GM23338 (cell line): Measurements from ENCODE around the gene INPP5A. TPM values are rescaled to one million over a fixed set of nuclear protein-coding genes. Genes with fewer than 3 reads are reported as not detected.

ENCODE experiments used
- ATAC-seq: fragments of 200-7000 bp; cut with Tn5 transposase; 3 replicates; pipeline ENCODE4 v1.9.1; 2020
- DNase-seq: peaks from one replicate; pipeline ENCODE4 v3.0.0-alpha.2; 2015; ENCODE audit warnings: low spot score
- H2AFZ ChIP-seq: fragments of 200-600 bp; sonication (generic); 2 replicates; pipeline ENCODE4 v1.8.0; 2016; ENCODE audit warnings: antibody characterized with exemption, mild to moderate bottlenecking, moderate library complexity
- H3F3A ChIP-seq: fragments of 200-600 bp; sonication (generic); replicated peaks from 2 replicates; pipeline ENCODE4 v1.8.0; 2017; ENCODE audit warnings: antibody characterized with exemption, mixed run types, low read depth
- H3K27ac ChIP-seq: fragments of 200-600 bp; sonication (generic); 2 replicates; pipeline ENCODE4 v1.6.1; 2016; ENCODE audit warnings: low read depth
- H3K27me3 ChIP-seq: fragments of 200-600 bp; sonication (generic); 2 replicates; pipeline ENCODE4 v1.8.0; 2016; ENCODE audit warnings: mild to moderate bottlenecking, mixed run types, moderate library complexity; ENCODE audit not compliant: insufficient read depth
- H3K36me3 ChIP-seq: fragments of 200-600 bp; sonication (generic); 2 replicates; pipeline ENCODE4 v1.8.0; 2016; ENCODE audit warnings: mild to moderate bottlenecking; ENCODE audit not compliant: insufficient read depth
- H3K4me1 ChIP-seq: fragments of 200-600 bp; sonication (generic); 2 replicates; pipeline ENCODE4 v1.8.0; 2016; ENCODE audit warnings: mild to moderate bottlenecking, moderate library complexity; ENCODE audit not compliant: insufficient read depth
- H3K4me2 ChIP-seq: fragments of 200-600 bp; sonication (generic); 2 replicates; pipeline ENCODE4 v1.7.1; 2017; ENCODE audit warnings: mixed run types
- H3K4me3 ChIP-seq: fragments of 200-600 bp; sonication (generic); 2 replicates; pipeline ENCODE4 v1.6.1; 2016; ENCODE audit warnings: mixed run types
- H3K79me2 ChIP-seq: fragments of 200-600 bp; sonication (generic); replicated peaks from 2 replicates; pipeline ENCODE4 v1.8.0; 2017; ENCODE audit warnings: mild to moderate bottlenecking; ENCODE audit not compliant: insufficient read depth
- H3K9me2 ChIP-seq: fragments of 200-600 bp; sonication (generic); 2 replicates; pipeline ENCODE4 v1.8.0; 2017; ENCODE audit not compliant: insufficient read depth
- H4K20me1 ChIP-seq: fragments of 200-600 bp; sonication (generic); replicated peaks from 2 replicates; pipeline ENCODE4 v1.8.0; 2017; ENCODE audit warnings: mild to moderate bottlenecking; ENCODE audit not compliant: insufficient read depth
- H3K27ac Mint-ChIP-seq: 2 replicates; pipeline ENCODE4 v1.8.0; 2020; ENCODE audit warnings: inconsistent platforms, mild to moderate bottlenecking, moderate library complexity, mixed read lengths
- H3K27me3 Mint-ChIP-seq: 3 replicates; pipeline ENCODE4 v1.8.0; 2022; ENCODE audit warnings: low read depth, mild to moderate bottlenecking, moderate library complexity, mixed read lengths, inconsistent platforms; ENCODE audit not compliant: insufficient read depth, poor library complexity
- H3K36me3 Mint-ChIP-seq: 3 replicates; pipeline ENCODE4 v1.8.0; 2021; ENCODE audit warnings: low read depth, mild to moderate bottlenecking, inconsistent platforms, moderate library complexity, mixed read lengths
- H3K4me1 Mint-ChIP-seq: 3 replicates; pipeline ENCODE4 v1.8.0; 2020; ENCODE audit warnings: mild to moderate bottlenecking, inconsistent platforms, mixed read lengths
- H3K4me3 Mint-ChIP-seq: 3 replicates; pipeline ENCODE4 v1.8.0; 2021; ENCODE audit warnings: moderate library complexity, mild to moderate bottlenecking, inconsistent platforms, mixed read lengths
- H3K9me3 Mint-ChIP-seq: 3 replicates; pipeline ENCODE4 v1.8.0; 2020; ENCODE audit warnings: moderate library complexity, mild to moderate bottlenecking, inconsistent platforms, mixed read lengths
- CREB1 ChIP-seq: fragments of 250-450 bp; sonication (Bioruptor Pico); IDR thresholded peaks from 2 replicates; pipeline ENCODE4 v1.5.0; 2020; ENCODE audit warnings: low read depth, mild to moderate bottlenecking, moderate library complexity
- EZH2 ChIP-seq: fragments of 200-600 bp; sonication (generic); IDR thresholded peaks from one replicate; pipeline ENCODE4 v1.8.0; 2017; ENCODE audit warnings: antibody characterized with exemption, mild to moderate bottlenecking, low read depth; ENCODE audit not compliant: unreplicated experiment
- EZH2phosphoT487 ChIP-seq: fragments of 200-600 bp; sonication (generic); IDR thresholded peaks from one replicate; pipeline ENCODE4 v1.8.1; 2018; ENCODE audit warnings: antibody characterized with exemption; ENCODE audit not compliant: unreplicated experiment
- JUNB ChIP-seq: IDR thresholded peaks from one replicate; pipeline ENCODE4 v1.6.1; 2016; ENCODE audit warnings: antibody characterized with exemption; ENCODE audit not compliant: unreplicated experiment
- NANOG ChIP-seq: IDR thresholded peaks from 2 replicates; pipeline ENCODE4 v1.6.1; 2016; ENCODE audit warnings: antibody characterized with exemption, borderline replicate concordance
- POLR2AphosphoS5 ChIP-seq: IDR thresholded peaks from 2 replicates; pipeline ENCODE4 v1.6.1; 2016; ENCODE audit warnings: antibody characterized with exemption, low read depth
- STAT1 ChIP-seq: IDR thresholded peaks from one replicate; pipeline ENCODE4 v1.6.1; 2016; ENCODE audit warnings: antibody characterized with exemption; ENCODE audit not compliant: unreplicated experiment
- ZNF114 ChIP-seq: fragments of 250-450 bp; sonication (Bioruptor Pico); IDR thresholded peaks from 2 replicates; pipeline ENCODE4 v1.5.0; 2020; ENCODE audit warnings: mild to moderate bottlenecking, moderate library complexity
- ZNF331 ChIP-seq: fragments of 250-450 bp; sonication (Bioruptor Pico); IDR thresholded peaks from 2 replicates; pipeline ENCODE4 v1.5.0; 2020; ENCODE audit warnings: low read depth, mild to moderate bottlenecking, moderate library complexity
- polyA plus RNA-seq: library from polyadenylated mRNA; unstranded; fragments of >200 nt; fragmentation: Nextera tagmentation; extraction: Ambion mirVana; gene quantifications from 2 replicates; pipeline ENCODE4 v1.2.1, GENCODE V29; 2016
- total RNA-seq: library from RNA; depleted of rRNA; stranded (reverse); fragments of >200 nt; shearing (Covaris generic); gene quantifications from 2 replicates; pipeline ENCODE4 v1.2.3, GENCODE V29; 2014
- TF ChIP-seq, protein P1 (sequence below): IDR thresholded peaks from 2 replicates; pipeline ENCODE4 v1.6.1; 2016; ENCODE audit warnings: antibody characterized with exemption
- TF ChIP-seq, protein P2 (sequence below): IDR thresholded peaks from one replicate; pipeline ENCODE4 v1.6.1; 2018; ENCODE audit warnings: antibody characterized with exemption; ENCODE audit not compliant: unreplicated experiment
- TF ChIP-seq, protein P3 (sequence below), 2 experiments: fragments of 200-600 bp in 1 of 2; sonication (generic) in 1 of 2; conservative IDR thresholded peaks; 2 replicates each; pipeline versions ENCODE4 v1.5.1 to v1.6.1; 2016 to 2017; ENCODE audit warnings: antibody characterized with exemption in 2 of 2, low read depth in 2 of 2, mild to moderate bottlenecking in 2 of 2, moderate library complexity in 1 of 2
- TF ChIP-seq, protein P4 (sequence below): fragments of 250-450 bp; sonication (Bioruptor Pico); IDR thresholded peaks from 2 replicates; pipeline ENCODE4 v1.5.0; 2020; ENCODE audit warnings: mild to moderate bottlenecking, moderate library complexity

INPP5A gene
- total and polyA plus RNA-seq, 2 experiments from 2014 or later: 5.9 to 40.6 TPM

DNA sequence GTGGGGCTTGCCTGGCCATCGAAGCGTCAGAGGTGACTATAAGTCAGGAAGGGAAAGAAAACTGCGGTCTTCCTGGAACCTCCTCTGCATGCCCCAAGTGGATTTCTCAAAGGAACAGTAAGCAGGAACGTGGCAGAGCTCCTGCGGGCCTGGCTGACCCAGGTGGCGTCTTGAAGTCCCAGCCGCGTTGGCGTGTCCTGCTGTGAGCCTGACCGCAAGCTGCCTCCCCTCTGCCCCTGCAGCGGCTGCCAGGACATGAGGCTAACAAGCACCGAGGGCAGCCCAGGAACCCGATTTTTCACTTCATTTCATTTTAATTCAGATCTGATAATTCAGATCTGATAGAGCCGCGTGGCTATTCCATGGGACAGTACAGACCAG is 193.0 kb downstream of the INPP5A start:
- Mint-ChIP-seq H3K36me3 (no peaks in the 10 kb centered on the region; the same call in 2 of the 3 replicates), H3K27me3 (peaks cover 4% of the 10 kb centered on the region), H3K4me1 (peaks cover 3% of the 10 kb centered on the region; the same call in 1 of the 3 replicates), H3K27ac (no peak overlapping the region; the same call in 1 of the 2 replicates), H3K9me3 (no peaks in the 10 kb centered on the region), H3K4me3 (no peak overlapping the region)
- no peaks in the 10 kb centered on the region for H3K9me2 ChIP-seq
- H4K20me1 ChIP-seq: no peaks in the 10 kb centered on the region
- no peaks in the 10 kb centered on the region for H3K4me1 ChIP-seq
- no peak overlapping the region for H2AFZ ChIP-seq
- H3K27me3 ChIP-seq: no peaks in the 10 kb centered on the region
- no peak overlapping the region for H3K27ac ChIP-seq
- H3K36me3 ChIP-seq: no peaks in the 10 kb centered on the region
- no peak for ATAC-seq
- DNase-seq: no peak
- H3F3A ChIP-seq: no peaks in the 10 kb centered on the region
- TF ChIP-seq, protein P1, sequence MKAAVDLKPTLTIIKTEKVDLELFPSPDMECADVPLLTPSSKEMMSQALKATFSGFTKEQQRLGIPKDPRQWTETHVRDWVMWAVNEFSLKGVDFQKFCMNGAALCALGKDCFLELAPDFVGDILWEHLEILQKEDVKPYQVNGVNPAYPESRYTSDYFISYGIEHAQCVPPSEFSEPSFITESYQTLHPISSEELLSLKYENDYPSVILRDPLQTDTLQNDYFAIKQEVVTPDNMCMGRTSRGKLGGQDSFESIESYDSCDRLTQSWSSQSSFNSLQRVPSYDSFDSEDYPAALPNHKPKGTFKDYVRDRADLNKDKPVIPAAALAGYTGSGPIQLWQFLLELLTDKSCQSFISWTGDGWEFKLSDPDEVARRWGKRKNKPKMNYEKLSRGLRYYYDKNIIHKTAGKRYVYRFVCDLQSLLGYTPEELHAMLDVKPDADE: no peak
- TF ChIP-seq ZNF331 (CRISPR knock-in tag) (no peak), NANOG (no peak), CREB1 (CRISPR knock-in tag) (no peak), ZNF114 (CRISPR knock-in tag) (no peak), POLR2AphosphoS5 (no peak), STAT1 (no peak), JUNB (no peak), EZH2phosphoT487 (no peak), EZH2 (no peak)
- TF ChIP-seq, protein P2, sequence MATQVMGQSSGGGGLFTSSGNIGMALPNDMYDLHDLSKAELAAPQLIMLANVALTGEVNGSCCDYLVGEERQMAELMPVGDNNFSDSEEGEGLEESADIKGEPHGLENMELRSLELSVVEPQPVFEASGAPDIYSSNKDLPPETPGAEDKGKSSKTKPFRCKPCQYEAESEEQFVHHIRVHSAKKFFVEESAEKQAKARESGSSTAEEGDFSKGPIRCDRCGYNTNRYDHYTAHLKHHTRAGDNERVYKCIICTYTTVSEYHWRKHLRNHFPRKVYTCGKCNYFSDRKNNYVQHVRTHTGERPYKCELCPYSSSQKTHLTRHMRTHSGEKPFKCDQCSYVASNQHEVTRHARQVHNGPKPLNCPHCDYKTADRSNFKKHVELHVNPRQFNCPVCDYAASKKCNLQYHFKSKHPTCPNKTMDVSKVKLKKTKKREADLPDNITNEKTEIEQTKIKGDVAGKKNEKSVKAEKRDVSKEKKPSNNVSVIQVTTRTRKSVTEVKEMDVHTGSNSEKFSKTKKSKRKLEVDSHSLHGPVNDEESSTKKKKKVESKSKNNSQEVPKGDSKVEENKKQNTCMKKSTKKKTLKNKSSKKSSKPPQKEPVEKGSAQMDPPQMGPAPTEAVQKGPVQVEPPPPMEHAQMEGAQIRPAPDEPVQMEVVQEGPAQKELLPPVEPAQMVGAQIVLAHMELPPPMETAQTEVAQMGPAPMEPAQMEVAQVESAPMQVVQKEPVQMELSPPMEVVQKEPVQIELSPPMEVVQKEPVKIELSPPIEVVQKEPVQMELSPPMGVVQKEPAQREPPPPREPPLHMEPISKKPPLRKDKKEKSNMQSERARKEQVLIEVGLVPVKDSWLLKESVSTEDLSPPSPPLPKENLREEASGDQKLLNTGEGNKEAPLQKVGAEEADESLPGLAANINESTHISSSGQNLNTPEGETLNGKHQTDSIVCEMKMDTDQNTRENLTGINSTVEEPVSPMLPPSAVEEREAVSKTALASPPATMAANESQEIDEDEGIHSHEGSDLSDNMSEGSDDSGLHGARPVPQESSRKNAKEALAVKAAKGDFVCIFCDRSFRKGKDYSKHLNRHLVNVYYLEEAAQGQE: no peak
- TF ChIP-seq, protein P3, sequence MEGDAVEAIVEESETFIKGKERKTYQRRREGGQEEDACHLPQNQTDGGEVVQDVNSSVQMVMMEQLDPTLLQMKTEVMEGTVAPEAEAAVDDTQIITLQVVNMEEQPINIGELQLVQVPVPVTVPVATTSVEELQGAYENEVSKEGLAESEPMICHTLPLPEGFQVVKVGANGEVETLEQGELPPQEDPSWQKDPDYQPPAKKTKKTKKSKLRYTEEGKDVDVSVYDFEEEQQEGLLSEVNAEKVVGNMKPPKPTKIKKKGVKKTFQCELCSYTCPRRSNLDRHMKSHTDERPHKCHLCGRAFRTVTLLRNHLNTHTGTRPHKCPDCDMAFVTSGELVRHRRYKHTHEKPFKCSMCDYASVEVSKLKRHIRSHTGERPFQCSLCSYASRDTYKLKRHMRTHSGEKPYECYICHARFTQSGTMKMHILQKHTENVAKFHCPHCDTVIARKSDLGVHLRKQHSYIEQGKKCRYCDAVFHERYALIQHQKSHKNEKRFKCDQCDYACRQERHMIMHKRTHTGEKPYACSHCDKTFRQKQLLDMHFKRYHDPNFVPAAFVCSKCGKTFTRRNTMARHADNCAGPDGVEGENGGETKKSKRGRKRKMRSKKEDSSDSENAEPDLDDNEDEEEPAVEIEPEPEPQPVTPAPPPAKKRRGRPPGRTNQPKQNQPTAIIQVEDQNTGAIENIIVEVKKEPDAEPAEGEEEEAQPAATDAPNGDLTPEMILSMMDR (conservative IDR thresholded peaks at IDR 0.05; ENCODE audit: low read depth in 2 of 2): no peak
- TF ChIP-seq, protein P4, sequence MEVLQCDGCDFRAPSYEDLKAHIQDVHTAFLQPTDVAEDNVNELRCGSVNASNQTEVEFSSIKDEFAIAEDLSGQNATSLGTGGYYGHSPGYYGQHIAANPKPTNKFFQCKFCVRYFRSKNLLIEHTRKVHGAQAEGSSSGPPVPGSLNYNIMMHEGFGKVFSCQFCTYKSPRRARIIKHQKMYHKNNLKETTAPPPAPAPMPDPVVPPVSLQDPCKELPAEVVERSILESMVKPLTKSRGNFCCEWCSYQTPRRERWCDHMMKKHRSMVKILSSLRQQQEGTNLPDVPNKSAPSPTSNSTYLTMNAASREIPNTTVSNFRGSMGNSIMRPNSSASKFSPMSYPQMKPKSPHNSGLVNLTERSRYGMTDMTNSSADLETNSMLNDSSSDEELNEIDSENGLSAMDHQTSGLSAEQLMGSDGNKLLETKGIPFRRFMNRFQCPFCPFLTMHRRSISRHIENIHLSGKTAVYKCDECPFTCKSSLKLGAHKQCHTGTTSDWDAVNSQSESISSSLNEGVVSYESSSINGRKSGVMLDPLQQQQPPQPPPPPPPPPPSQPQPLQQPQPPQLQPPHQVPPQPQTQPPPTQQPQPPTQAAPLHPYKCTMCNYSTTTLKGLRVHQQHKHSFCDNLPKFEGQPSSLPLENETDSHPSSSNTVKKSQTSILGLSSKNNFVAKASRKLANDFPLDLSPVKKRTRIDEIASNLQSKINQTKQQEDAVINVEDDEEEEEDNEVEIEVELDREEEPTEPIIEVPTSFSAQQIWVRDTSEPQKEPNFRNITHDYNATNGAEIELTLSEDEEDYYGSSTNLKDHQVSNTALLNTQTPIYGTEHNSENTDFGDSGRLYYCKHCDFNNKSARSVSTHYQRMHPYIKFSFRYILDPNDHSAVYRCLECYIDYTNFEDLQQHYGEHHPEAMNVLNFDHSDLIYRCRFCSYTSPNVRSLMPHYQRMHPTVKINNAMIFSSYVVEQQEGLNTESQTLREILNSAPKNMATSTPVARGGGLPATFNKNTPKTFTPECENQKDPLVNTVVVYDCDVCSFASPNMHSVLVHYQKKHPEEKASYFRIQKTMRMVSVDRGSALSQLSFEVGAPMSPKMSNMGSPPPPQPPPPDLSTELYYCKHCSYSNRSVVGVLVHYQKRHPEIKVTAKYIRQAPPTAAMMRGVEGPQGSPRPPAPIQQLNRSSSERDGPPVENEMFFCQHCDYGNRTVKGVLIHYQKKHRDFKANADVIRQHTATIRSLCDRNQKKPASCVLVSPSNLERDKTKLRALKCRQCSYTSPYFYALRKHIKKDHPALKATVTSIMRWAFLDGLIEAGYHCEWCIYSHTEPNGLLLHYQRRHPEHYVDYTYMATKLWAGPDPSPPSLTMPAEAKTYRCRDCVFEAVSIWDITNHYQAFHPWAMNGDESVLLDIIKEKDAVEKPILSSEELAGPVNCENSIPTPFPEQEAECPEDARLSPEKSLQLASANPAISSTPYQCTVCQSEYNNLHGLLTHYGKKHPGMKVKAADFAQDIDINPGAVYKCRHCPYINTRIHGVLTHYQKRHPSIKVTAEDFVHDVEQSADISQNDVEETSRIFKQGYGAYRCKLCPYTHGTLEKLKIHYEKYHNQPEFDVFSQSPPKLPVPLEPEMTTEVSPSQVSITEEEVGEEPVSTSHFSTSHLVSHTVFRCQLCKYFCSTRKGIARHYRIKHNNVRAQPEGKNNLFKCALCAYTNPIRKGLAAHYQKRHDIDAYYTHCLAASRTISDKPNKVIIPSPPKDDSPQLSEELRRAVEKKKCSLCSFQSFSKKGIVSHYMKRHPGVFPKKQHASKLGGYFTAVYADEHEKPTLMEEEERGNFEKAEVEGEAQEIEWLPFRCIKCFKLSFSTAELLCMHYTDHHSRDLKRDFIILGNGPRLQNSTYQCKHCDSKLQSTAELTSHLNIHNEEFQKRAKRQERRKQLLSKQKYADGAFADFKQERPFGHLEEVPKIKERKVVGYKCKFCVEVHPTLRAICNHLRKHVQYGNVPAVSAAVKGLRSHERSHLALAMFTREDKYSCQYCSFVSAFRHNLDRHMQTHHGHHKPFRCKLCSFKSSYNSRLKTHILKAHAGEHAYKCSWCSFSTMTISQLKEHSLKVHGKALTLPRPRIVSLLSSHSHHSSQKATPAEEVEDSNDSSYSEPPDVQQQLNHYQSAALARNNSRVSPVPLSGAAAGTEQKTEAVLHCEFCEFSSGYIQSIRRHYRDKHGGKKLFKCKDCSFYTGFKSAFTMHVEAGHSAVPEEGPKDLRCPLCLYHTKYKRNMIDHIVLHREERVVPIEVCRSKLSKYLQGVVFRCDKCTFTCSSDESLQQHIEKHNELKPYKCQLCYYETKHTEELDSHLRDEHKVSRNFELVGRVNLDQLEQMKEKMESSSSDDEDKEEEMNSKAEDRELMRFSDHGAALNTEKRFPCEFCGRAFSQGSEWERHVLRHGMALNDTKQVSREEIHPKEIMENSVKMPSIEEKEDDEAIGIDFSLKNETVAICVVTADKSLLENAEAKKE (CRISPR knock-in tag): no peak
- no peak overlapping the region for H3K4me2 ChIP-seq
- H3K79me2 ChIP-seq: no peaks in the 10 kb centered on the region
- H3K4me3 ChIP-seq: no peak overlapping the region
